Effector memory CD8-positive, alpha-beta T cell (primary cell): Measurements from ENCODE around the gene KIF26B.

ENCODE experiments used
- ATAC-seq: fragments of 150-1000 bp; cut with Tn5 transposase; replicated peaks from 2 replicates; pipeline ENCODE4 v1.10.0; 2021; ENCODE audit warnings: mild to moderate bottlenecking, moderate library complexity
- DNase-seq, 3 experiments: peaks; one replicate each; pipeline ENCODE4 v3.0.0; 2021
- H3K27ac Mint-ChIP-seq, 2 donors: one replicate each; pipeline ENCODE4 v1.8.0; 2022; ENCODE audit warnings: mild to moderate bottlenecking in 2 of 2, mixed read lengths in 2 of 2, moderate library complexity in 2 of 2
- H3K27me3 Mint-ChIP-seq, 2 donors: one replicate each; pipeline ENCODE4 v1.8.0; 2022; ENCODE audit warnings: mixed read lengths in 2 of 2
- H3K36me3 Mint-ChIP-seq: one replicate; pipeline ENCODE4 v1.8.0; 2022; ENCODE audit warnings: mild to moderate bottlenecking, moderate library complexity, mixed read lengths; ENCODE audit not compliant: insufficient read depth
- H3K4me1 Mint-ChIP-seq, 2 donors: one replicate each; pipeline ENCODE4 v1.8.0; 2022; ENCODE audit warnings: low read depth in 2 of 2, mixed read lengths in 2 of 2
- H3K4me3 Mint-ChIP-seq, 2 donors: one replicate each; pipeline ENCODE4 v1.8.0; 2022; ENCODE audit warnings: mild to moderate bottlenecking in 2 of 2, mixed read lengths in 2 of 2, moderate library complexity in 2 of 2
- H3K9me3 Mint-ChIP-seq, 2 donors: one replicate each; pipeline ENCODE4 v1.8.0; 2022; ENCODE audit warnings: mixed read lengths in 2 of 2

Gene KIF26B

DNA sequence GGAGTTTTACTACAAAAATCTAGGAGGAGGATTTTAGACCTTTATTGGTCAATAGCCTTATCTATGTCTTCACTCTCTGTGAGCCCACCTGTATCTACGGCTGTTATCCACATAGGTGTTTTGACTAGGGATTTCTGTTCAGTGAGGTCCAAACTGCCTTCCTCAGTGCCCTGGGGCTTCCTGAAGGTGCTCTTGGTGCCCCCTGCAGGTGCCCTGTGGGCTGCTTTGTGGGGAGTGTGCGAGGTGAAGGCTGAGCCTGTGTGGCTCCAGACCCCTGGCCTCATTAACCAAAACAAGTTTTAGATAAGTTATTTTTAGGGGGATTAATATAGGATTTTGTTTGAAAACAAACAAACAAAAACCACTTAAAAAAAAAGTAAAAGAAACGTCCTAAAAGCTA, 122.5 kb downstream of the KIF26B start:
- DNase-seq (no peak), ATAC-seq (no peak)
- Mint-ChIP-seq H3K4me3 (no peak overlapping the region), H3K9me3 (peaks cover 0 to 2% of the 10 kb centered on the region in 2 donors), H3K27ac (no peak overlapping the region), H3K27me3 (peaks cover 15 to 27% of the 10 kb centered on the region in 2 donors), H3K4me1 (no peaks in the 10 kb centered on the region), H3K36me3 (no peaks in the 10 kb centered on the region)

- no peak for ATAC-seq
- H3K4me1 Mint-ChIP-seq: no peaks in the 10 kb centered on the region
- H3K27ac Mint-ChIP-seq: no peak overlapping the region
- H3K9me3 Mint-ChIP-seq: peaks cover 0 to 5% of the 10 kb centered on the region in 2 donors
- no peaks in the 10 kb centered on the region for H3K36me3 Mint-ChIP-seq
- H3K4me3 Mint-ChIP-seq: no peak overlapping the region
- no peak for DNase-seq
- H3K27me3 Mint-ChIP-seq: peaks cover 8 to 35% of the 10 kb centered on the region in 2 donors
Observed at GRCh38 chr1:245278846-245279245, 124.1 kb downstream of the KIF26B start.

DNA sequence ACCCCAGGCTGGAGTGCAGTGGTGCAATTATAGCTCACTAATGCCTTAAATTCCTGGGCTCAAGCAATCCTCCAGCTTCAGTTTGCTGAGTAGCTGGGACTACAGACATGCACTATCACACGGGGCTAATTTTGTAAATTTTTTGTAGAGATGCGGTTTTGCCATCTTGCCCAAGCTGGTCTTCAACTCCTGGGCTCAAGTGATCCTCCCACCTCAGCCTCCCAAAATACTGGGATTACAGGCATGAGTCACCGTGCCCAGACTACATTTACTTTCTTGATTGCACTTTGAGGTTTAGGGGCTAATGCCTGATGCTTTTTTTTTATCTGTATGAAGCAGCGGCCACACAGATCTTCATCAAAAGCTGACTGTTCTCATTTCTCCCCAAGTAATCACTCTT, 124.6 kb downstream of the KIF26B start:
- ATAC-seq: no peak
- H3K9me3 Mint-ChIP-seq: peaks cover 0 to 5% of the 10 kb centered on the region in 2 donors
- no peak for DNase-seq
- H3K36me3 Mint-ChIP-seq: no peaks in the 10 kb centered on the region
- H3K27me3 Mint-ChIP-seq: peaks cover 8 to 35% of the 10 kb centered on the region in 2 donors
- H3K27ac Mint-ChIP-seq: no peak overlapping the region
- H3K4me1 Mint-ChIP-seq: no peaks in the 10 kb centered on the region
- H3K4me3 Mint-ChIP-seq: no peak overlapping the region

- H3K9me3 Mint-ChIP-seq: peaks cover 0 to 3% of the 10 kb centered on the region in 2 donors
- H3K27ac Mint-ChIP-seq: no peak overlapping the region
- ATAC-seq (no peak), DNase-seq (no peak)
- H3K4me1 Mint-ChIP-seq: no peaks in the 10 kb centered on the region
- no peaks in the 10 kb centered on the region for H3K36me3 Mint-ChIP-seq
- H3K27me3 Mint-ChIP-seq: peaks cover 0 to 8% of the 10 kb centered on the region in 2 donors
- no peak overlapping the region for H3K4me3 Mint-ChIP-seq
Observed at GRCh38 chr1:245283001-245283400, 128.2 kb downstream of the KIF26B start.

GRCh38 chr1:245285168-245285567, 130.4 kb downstream of the KIF26B start:
- Mint-ChIP-seq H3K36me3 (no peaks in the 10 kb centered on the region), H3K4me3 (no peak overlapping the region), H3K27ac (no peak overlapping the region), H3K9me3 (peaks cover 0 to 3% of the 10 kb centered on the region in 2 donors), H3K4me1 (no peaks in the 10 kb centered on the region), H3K27me3 (peaks cover 0 to 8% of the 10 kb centered on the region in 2 donors)
- DNase-seq (no peak), ATAC-seq (no peak)

- DNase-seq (no peak), ATAC-seq (no peak)
- H3K27me3 Mint-ChIP-seq: peaks cover 6 to 31% of the 10 kb centered on the region in 2 donors
- H3K9me3 Mint-ChIP-seq: no peaks in the 10 kb centered on the region
- H3K36me3 Mint-ChIP-seq: no peaks in the 10 kb centered on the region
- H3K4me3 Mint-ChIP-seq: no peak overlapping the region
- no peaks in the 10 kb centered on the region for H3K4me1 Mint-ChIP-seq
- H3K27ac Mint-ChIP-seq: no peak overlapping the region
Observed at GRCh38 chr1:245288796-245289195, 134.0 kb downstream of the KIF26B start.

GRCh38 chr1:245290836-245291235, 136.1 kb downstream of the KIF26B start:
- Mint-ChIP-seq H3K4me3 (no peak overlapping the region), H3K4me1 (no peaks in the 10 kb centered on the region), H3K27ac (no peak overlapping the region), H3K36me3 (no peaks in the 10 kb centered on the region), H3K27me3 (peaks cover 11 to 44% of the 10 kb centered on the region in 2 donors), H3K9me3 (no peaks in the 10 kb centered on the region)
- no peak for ATAC-seq
- DNase-seq: no peak

GRCh38 chr1:245291351-245291750, 136.6 kb downstream of the KIF26B start:
- no peak overlapping the region for H3K4me3 Mint-ChIP-seq
- H3K36me3 Mint-ChIP-seq: no peaks in the 10 kb centered on the region
- H3K27ac Mint-ChIP-seq: no peak overlapping the region
- no peak for DNase-seq
- no peak for ATAC-seq
- H3K9me3 Mint-ChIP-seq: no peaks in the 10 kb centered on the region
- peaks cover 16 to 49% of the 10 kb centered on the region in 2 donors for H3K27me3 Mint-ChIP-seq
- no peaks in the 10 kb centered on the region for H3K4me1 Mint-ChIP-seq

- Mint-ChIP-seq H3K4me1 (no peaks in the 10 kb centered on the region), H3K36me3 (no peaks in the 10 kb centered on the region), H3K27ac (no peak overlapping the region), H3K4me3 (no peak overlapping the region), H3K9me3 (no peaks in the 10 kb centered on the region), H3K27me3 (peaks cover 20 to 56% of the 10 kb centered on the region in 2 donors)
- ATAC-seq: no peak
- DNase-seq: no peak
Observed at GRCh38 chr1:245292141-245292540, 137.4 kb downstream of the KIF26B start.

- Mint-ChIP-seq H3K9me3 (no peaks in the 10 kb centered on the region), H3K27me3 (peaks cover 20 to 56% of the 10 kb centered on the region in 2 donors), H3K4me3 (no peak overlapping the region), H3K36me3 (no peaks in the 10 kb centered on the region), H3K4me1 (no peaks in the 10 kb centered on the region), H3K27ac (no peak overlapping the region)
- ATAC-seq (no peak), DNase-seq (no peak)
Observed at GRCh38 chr1:245292553-245292952, 137.8 kb downstream of the KIF26B start.

DNA sequence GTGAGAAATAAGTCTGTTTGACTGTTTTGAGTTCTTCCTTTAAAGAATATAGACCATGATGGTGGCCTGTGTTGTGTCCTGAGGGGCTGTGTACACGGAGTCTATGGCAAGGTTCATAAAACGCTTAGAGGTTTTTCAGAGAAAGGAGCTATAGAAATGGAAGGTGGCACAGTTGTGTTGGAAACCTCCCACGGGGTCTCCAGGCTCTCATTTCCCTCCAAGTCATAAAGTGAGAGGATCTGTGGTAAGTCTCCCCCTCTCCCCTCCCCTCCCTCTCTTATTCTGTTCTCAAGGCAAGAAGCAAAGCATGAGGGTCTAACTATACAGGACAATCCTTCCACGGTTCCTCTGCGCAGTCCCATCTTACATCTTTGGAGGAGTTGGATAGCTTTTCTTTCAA, 139.2 kb downstream of the KIF26B start:
- Mint-ChIP-seq H3K27ac (no peak overlapping the region), H3K4me3 (no peak overlapping the region), H3K36me3 (no peaks in the 10 kb centered on the region), H3K27me3 (peaks cover 20 to 56% of the 10 kb centered on the region in 2 donors), H3K4me1 (no peaks in the 10 kb centered on the region), H3K9me3 (no peaks in the 10 kb centered on the region)
- ATAC-seq: no peak
- DNase-seq: no peak

DNA sequence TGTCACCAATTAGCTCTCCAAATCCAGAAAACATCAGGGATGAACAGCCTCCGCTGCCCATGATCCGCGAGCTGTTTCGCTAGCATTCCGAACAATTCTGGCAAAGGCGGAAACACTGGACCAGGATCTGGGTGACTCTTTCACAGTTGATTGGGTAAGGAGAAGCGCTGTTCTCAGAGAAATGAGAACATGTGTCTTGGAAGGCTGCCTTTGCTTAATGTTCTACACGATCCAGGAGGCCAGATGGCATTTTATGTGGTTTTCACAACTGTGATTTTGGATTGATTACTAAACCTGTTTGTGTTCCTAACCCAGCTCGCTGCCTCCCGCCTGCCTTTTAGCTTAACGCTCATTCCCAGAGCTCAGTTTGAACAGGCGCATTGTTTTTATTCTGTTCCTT, 144.0 kb downstream of the KIF26B start:
- H3K36me3 Mint-ChIP-seq: peaks cover 3% of the 10 kb centered on the region
- no peaks in the 10 kb centered on the region for H3K4me1 Mint-ChIP-seq
- ATAC-seq (no peak), DNase-seq (no peak)
- no peak overlapping the region for H3K27ac Mint-ChIP-seq
- peaks cover 15 to 34% of the 10 kb centered on the region in 2 donors for H3K27me3 Mint-ChIP-seq
- no peak overlapping the region for H3K4me3 Mint-ChIP-seq
- H3K9me3 Mint-ChIP-seq: no peaks in the 10 kb centered on the region

GRCh38 chr1:245301162-245301580, 146.4 kb downstream of the KIF26B start:
- Mint-ChIP-seq H3K27ac (no peak overlapping the region), H3K4me1 (no peaks in the 10 kb centered on the region), H3K27me3 (peaks cover 7 to 19% of the 10 kb centered on the region in 2 donors), H3K4me3 (no peak overlapping the region), H3K9me3 (no peaks in the 10 kb centered on the region), H3K36me3 (peaks cover 3% of the 10 kb centered on the region)
- DNase-seq (no peak), ATAC-seq (no peak)

DNA sequence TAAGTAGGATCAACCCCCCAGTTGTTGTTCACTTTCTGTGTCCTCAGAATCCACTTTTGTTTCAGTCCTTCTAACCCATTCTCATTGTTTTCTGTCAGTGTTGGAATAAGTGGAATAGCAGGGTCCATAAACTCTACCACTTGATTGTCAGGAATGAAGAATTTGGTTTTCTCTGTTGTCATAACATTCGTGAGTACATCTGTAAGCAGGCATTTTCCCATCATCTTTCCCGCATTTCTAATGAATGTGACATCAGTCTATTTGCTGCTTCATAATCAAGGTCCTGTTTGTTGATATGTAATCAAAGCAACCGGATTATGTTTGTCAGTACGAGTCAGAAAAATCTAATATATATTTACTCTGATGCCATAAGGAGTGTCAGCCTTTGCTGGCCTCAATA, 147.1 kb downstream of the KIF26B start:
- Mint-ChIP-seq H3K36me3 (peaks cover 3% of the 10 kb centered on the region), H3K27ac (no peak overlapping the region), H3K4me1 (no peaks in the 10 kb centered on the region), H3K27me3 (peaks cover 0 to 11% of the 10 kb centered on the region in 2 donors), H3K9me3 (no peaks in the 10 kb centered on the region), H3K4me3 (no peak overlapping the region)
- ATAC-seq (no peak), DNase-seq (no peak)

DNA sequence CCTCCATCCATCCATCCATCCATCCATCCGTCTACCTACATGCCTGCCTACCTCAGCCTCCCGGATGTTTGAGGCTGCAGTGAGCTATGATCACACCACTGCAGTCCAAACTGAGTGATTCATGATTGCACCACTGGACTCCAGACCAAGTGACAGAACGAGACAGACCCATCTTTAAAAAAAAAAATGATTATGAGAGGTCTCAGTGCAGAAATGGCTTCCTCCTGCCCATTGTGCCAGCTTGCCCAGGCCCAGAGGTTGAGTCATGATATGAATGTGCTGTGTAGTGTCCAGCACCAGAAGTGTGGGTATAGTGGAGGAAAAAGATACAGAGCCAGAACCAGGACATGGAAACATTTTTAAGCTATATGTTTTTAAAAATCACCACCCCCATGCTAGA, 149.9 kb downstream of the KIF26B start:
- H3K27ac Mint-ChIP-seq: no peak overlapping the region
- no peak for DNase-seq
- H3K4me3 Mint-ChIP-seq: no peak overlapping the region
- H3K9me3 Mint-ChIP-seq: no peaks in the 10 kb centered on the region
- ATAC-seq: no peak
- no peaks in the 10 kb centered on the region for H3K4me1 Mint-ChIP-seq
- H3K36me3 Mint-ChIP-seq: peaks cover 3% of the 10 kb centered on the region
- H3K27me3 Mint-ChIP-seq: peaks cover 10 to 12% of the 10 kb centered on the region in 2 donors
